Lung (tissue), 12 donors: ENCODE results near the gene MALAT1. TPM values are rescaled to one million over a fixed set of nuclear protein-coding genes. Genes with fewer than 3 reads are reported as not detected.

Experiments used
- ATAC-seq: fragments of 200-7000 bp; cut with Tn5 transposase; one replicate; pipeline ENCODE4 v1.9.1; 2020; ENCODE audit warnings: moderate number of reproducible peaks; ENCODE audit not compliant: insufficient read depth, low FRiP score
- DNase-seq, 3 donors: peaks; one replicate each; pipeline ENCODE4 v3.0.0-alpha.2; 2013 to 2017
- H3K27ac ChIP-seq, 2 donors: one replicate each; pipeline ENCODE4 v1.5.1; 2013; ENCODE audit warnings: mild to moderate bottlenecking in 2 of 2, moderate library complexity in 2 of 2, control low read depth in 1 of 2, inconsistent platforms in 1 of 2, low read depth in 1 of 2, low read length in 1 of 2
- H3K27me3 ChIP-seq, 3 donors: one replicate each; pipeline ENCODE4 v1.5.1; 2013; ENCODE audit warnings: low read length in 2 of 3; ENCODE audit not compliant: control insufficient read depth in 3 of 3, insufficient read depth in 3 of 3
- H3K36me3 ChIP-seq, 4 donors: one replicate each; pipeline ENCODE4 v1.5.1; 2013; ENCODE audit warnings: low read length in 4 of 4, mild to moderate bottlenecking in 1 of 4, moderate library complexity in 1 of 4; ENCODE audit not compliant: control insufficient read depth in 4 of 4, insufficient read depth in 4 of 4
- H3K4me1 ChIP-seq, 5 donors: one replicate each; pipeline ENCODE4 v1.5.1; 2013; ENCODE audit warnings: low read length in 5 of 5, mild to moderate bottlenecking in 2 of 5, moderate library complexity in 1 of 5; ENCODE audit not compliant: control insufficient read depth in 5 of 5, insufficient read depth in 5 of 5
- H3K4me3 ChIP-seq: one replicate; pipeline ENCODE4 v1.5.1; 2013; ENCODE audit warnings: mild to moderate bottlenecking, control low read depth, moderate library complexity
- H3K9ac ChIP-seq, 2 donors: one replicate each; pipeline ENCODE4 v1.5.1; 2013; ENCODE audit warnings: low read length in 2 of 2, control low read depth in 1 of 2; ENCODE audit not compliant: insufficient read depth in 1 of 2
- H3K9me3 ChIP-seq, 4 donors: one replicate each; pipeline ENCODE4 v1.5.1; 2013; ENCODE audit warnings: low read length in 3 of 4, mild to moderate bottlenecking in 1 of 4, moderate library complexity in 1 of 4; ENCODE audit not compliant: control insufficient read depth in 4 of 4, insufficient read depth in 3 of 4
- CTCF ChIP-seq: IDR thresholded peaks from 2 replicates; pipeline ENCODE4 v1.5.1; 2012; ENCODE audit warnings: mild to moderate bottlenecking; ENCODE audit errors: control extremely low read depth, extremely low read depth
- WGBS, 2 donors: extraction: QIAGEN DNeasy Blood & Tissue Kit; methylation state at CpG; one replicate each; pipeline ENCODE4 v1.1.7; 2013; 5-methylcytosine and 5-hydroxymethylcytosine counted together
- polyA plus RNA-seq, 2 donors: library from polyadenylated mRNA; stranded (reverse); fragments of 200-250 nt; gene quantifications; one replicate each; pipeline ENCODE4 v1.2.1, GENCODE V29; 2013
- total RNA-seq, 2 donors: library from RNA; depleted of rRNA in 1 of 2; stranded (reverse); fragments of >200 nt in 1 of 2; gene quantifications; one replicate each; pipeline ENCODE4 v1.2.1, GENCODE V29; 2014 to 2021
- donor health status: control.
- donor health status: control.
- donor health status: Bipolar disorder and iron deficiency.
- donor health status: healthy.
- donor health status: DM: yes; HTN: yes; CAD: no.

MALAT1 gene
- total and polyA plus RNA-seq, 4 donors: 125 to 48,332 (median 6,799) TPM

GRCh38 chr11:65488273-65489034 is 10.4 kb upstream of the MALAT1 start:
- Histone ChIP-seq H3K4me1 (peaks cover 41 to 66% (median 50%) of the 10 kb centered on the region in 5 donors), H3K36me3 (no peaks in the 10 kb centered on the region), H3K9ac (peak overlapping the region in 1 of 2 donors; percentile 80), H3K9me3 (no peaks in the 10 kb centered on the region), H3K27me3 (no peaks in the 10 kb centered on the region), H3K27ac (peak overlapping the region; percentile 97 to 98), H3K4me3 (no peak overlapping the region)
- 47 to 63% methylated on average over 10 of the region's 10 CpGs for WGBS, 2 donors
- DNase-seq: peak in 2 of 3 donors; percentile 31 to 42
- ATAC-seq: no peak
- TF ChIP-seq CTCF: no peak

GRCh38 chr11:65489035-65489705 is 9.7 kb upstream of the MALAT1 start:
- Histone ChIP-seq H3K9me3 (no peaks in the 10 kb centered on the region), H3K27me3 (no peaks in the 10 kb centered on the region), H3K27ac (peak overlapping the region; percentile 97 to 98), H3K9ac (peak overlapping the region in 1 of 2 donors; percentile 36), H3K36me3 (no peaks in the 10 kb centered on the region), H3K4me1 (peaks cover 41 to 73% (median 50%) of the 10 kb centered on the region in 5 donors), H3K4me3 (no peak overlapping the region)
- DNase-seq (peak; percentile 52 to 66 (median 65)), ATAC-seq (no peak)
- 61 to 82% methylated on average over 10 of the region's 10 CpGs for WGBS, 2 donors
- no peak for TF ChIP-seq CTCF

- Histone ChIP-seq H3K9me3 (no peaks in the 10 kb centered on the region), H3K9ac (peak overlapping the region in 1 of 2 donors; percentile 36), H3K27ac (peak overlapping the region; percentile 97 to 98), H3K4me3 (no peak overlapping the region), H3K4me1 (peaks cover 41 to 79% (median 50%) of the 10 kb centered on the region in 5 donors), H3K36me3 (no peaks in the 10 kb centered on the region), H3K27me3 (no peaks in the 10 kb centered on the region)
- DNase-seq (peak; percentile 63 to 75 (median 66)), ATAC-seq (no peak)
- 56 to 66% methylated on average over 8 of the region's 8 CpGs for WGBS, 2 donors
- TF ChIP-seq CTCF: no peak
Observed at GRCh38 chr11:65489706-65490320, 9.0 kb upstream of the MALAT1 start.
